H1 (cell line): ENCODE measurements around the gene GAPDHS. TPM values are rescaled to one million over a fixed set of nuclear protein-coding genes. Genes with fewer than 3 reads are reported as not detected.

Experiments used
- POU5F1 ChIP-seq: IDR thresholded peaks from 2 replicates; pipeline ENCODE4 v1.6.1; 2011; ENCODE audit warnings: low read depth, mild to moderate bottlenecking, low read length, moderate library complexity
- RXRA ChIP-seq: IDR thresholded peaks from 2 replicates; pipeline ENCODE4 v1.6.1; 2011; ENCODE audit warnings: low read depth, mild to moderate bottlenecking, low read length, moderate library complexity; ENCODE audit not compliant: insufficient read depth
- SAP30 ChIP-seq: fragments of 300-600 bp; sonication (generic); IDR thresholded peaks from 2 replicates; pipeline ENCODE4 v1.7.1; 2012; ENCODE audit warnings: low read length, moderate library complexity, mild to moderate bottlenecking, inconsistent platforms; ENCODE audit not compliant: insufficient read depth, insufficient replicate concordance
- YY1 ChIP-seq: IDR thresholded peaks from 2 replicates; pipeline ENCODE4 v1.6.1; 2011; ENCODE audit warnings: low read depth, mild to moderate bottlenecking, low read length
- polyA plus RNA-seq, 7 experiments: library from polyadenylated mRNA; depleted of rRNA in 3 of 7; stranded (reverse) in 5 of 7; unstranded in 2 of 7; fragments of >200 nt in 5 of 7; fragments of 200-250 nt in 2 of 7; gene quantifications; 1 replicate in 5 of 7; 2 replicates in 1 of 7; 4 replicates in 1 of 7; pipeline versions ENCODE4 v1.2.1 to v1.2.3, GENCODE V29; 2011 to 2013; ENCODE audit warnings: missing spikeins in 2 of 7, mixed read lengths in 2 of 7
- total RNA-seq: library from RNA; stranded (reverse); fragmentation: NEBNext Ultra II Directional; extraction: Animal tissue kit (Norgen Biotek cat#: 25700); gene quantifications from 2 replicates; pipeline ENCODE4 v1.2.1, GENCODE V29; 2021

Gene GAPDHS
- total and polyA plus RNA-seq, 2 of the 8 experiments (the other 6 are each of a cell fraction or from before 2014, with no cell fraction given), result 0.26 TPM; not detected in 1

DNA sequence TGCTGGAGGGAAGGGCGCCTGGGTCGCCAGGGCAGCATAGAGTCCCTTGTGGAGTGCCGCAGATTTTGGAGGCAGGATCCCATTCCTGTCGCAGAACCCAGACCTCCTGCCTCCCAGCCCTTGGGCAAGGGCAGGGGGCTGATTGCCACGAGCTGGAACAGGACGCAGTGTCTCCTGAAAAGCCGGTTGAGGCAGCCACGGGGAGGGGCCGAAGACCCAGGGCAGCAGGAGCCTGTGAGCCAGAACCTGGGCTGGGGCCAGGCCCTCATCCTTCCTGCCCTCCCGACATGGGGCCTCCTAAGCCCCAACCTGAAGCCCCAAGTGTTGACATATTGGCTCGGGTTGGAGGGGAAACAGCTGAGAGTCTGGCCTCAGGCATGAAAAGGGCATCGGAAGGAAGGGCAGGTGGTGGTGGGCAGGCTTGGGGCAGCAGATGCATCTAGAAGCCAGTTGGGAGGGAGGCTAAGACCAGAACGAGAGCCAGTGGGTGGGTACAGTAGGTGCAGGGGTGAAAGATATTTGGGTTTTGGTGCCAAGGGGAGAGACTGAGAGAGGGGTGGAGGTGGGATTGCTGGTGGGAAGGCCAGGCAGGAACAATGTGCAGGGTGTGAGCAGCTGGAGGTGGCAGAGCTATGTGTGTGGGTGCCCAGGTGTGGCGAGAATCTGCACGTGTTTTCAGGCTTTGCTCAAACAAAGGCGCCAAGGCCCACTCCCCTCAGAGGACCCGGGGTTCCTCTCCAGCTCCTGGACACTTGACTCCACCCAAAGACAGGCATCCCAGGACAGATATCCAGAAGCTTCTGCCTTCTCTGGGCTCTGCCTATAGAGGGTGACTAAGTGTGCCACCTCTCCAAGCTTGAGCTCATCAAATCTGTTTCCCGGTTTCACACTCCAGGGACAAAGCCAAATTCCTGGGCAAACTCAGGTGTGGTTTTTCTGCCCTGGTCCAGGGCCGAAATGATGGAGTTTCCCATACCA lies 3.7 kb upstream of the GAPDHS start (continued):
- no peak for TF ChIP-seq RXRA
- TF ChIP-seq YY1, result no peak
- no peak for TF ChIP-seq POU5F1
- no peak for TF ChIP-seq SAP30
